Loucy (cell line): ENCODE data around the gene RBM19.

Experiments used
- H2AFZ ChIP-seq: fragments of 200-600 bp; sonication (generic); 2 replicates; pipeline ENCODE4 v1.6.0; 2016; ENCODE audit warnings: antibody characterized with exemption, mild to moderate bottlenecking, low read length, moderate library complexity
- H3F3A ChIP-seq: fragments of 200-600 bp; 2 replicates; pipeline ENCODE4 v1.6.0; 2016; ENCODE audit warnings: antibody characterized with exemption, low read depth, mild to moderate bottlenecking
- H3K27me3 ChIP-seq: fragments of 200-600 bp; sonication (generic); 2 replicates; pipeline ENCODE4 v1.6.1; 2014; ENCODE audit warnings: low read length, mild to moderate bottlenecking; ENCODE audit not compliant: insufficient read depth, poor library complexity, severe bottlenecking
- H3K36me3 ChIP-seq: fragments of 200-600 bp; sonication (generic); 2 replicates; pipeline ENCODE4 v1.6.1; 2016; ENCODE audit warnings: low read length; ENCODE audit not compliant: insufficient read depth
- H3K4me1 ChIP-seq: fragments of 200-600 bp; sonication (generic); 2 replicates; pipeline ENCODE4 v1.5.1; 2014; ENCODE audit warnings: low read length, mild to moderate bottlenecking; ENCODE audit not compliant: insufficient read depth, poor library complexity, severe bottlenecking
- H3K4me2 ChIP-seq: fragments of 200-600 bp; sonication (generic); 2 replicates; pipeline ENCODE4 v1.6.0; 2014; ENCODE audit warnings: antibody characterized with exemption, low read length, low read depth, mild to moderate bottlenecking; ENCODE audit not compliant: poor library complexity, severe bottlenecking
- H3K4me3 ChIP-seq: fragments of 200-600 bp; sonication (generic); 2 replicates; pipeline ENCODE4 v1.5.1; 2014; ENCODE audit warnings: low read length, mild to moderate bottlenecking, mixed read lengths; ENCODE audit not compliant: poor library complexity, severe bottlenecking
- H3K79me2 ChIP-seq: fragments of 200-600 bp; sonication (generic); 2 replicates; pipeline ENCODE4 v1.6.1; 2014; ENCODE audit warnings: low read length; ENCODE audit not compliant: insufficient read depth
- H3K9ac ChIP-seq: fragments of 200-600 bp; sonication (generic); 2 replicates; pipeline ENCODE4 v1.6.0; 2014; ENCODE audit warnings: mild to moderate bottlenecking, low read depth, low read length, moderate library complexity; ENCODE audit not compliant: poor library complexity, severe bottlenecking
- H3K9me2 ChIP-seq: fragments of 200-600 bp; sonication (generic); replicated peaks from 2 replicates; pipeline ENCODE4 v1.6.1; 2016; ENCODE audit warnings: low read depth, low read length, mixed read lengths
- H3K9me3 ChIP-seq: fragments of 200-600 bp; sonication (generic); 2 replicates; pipeline ENCODE4 v1.6.1; 2014; ENCODE audit warnings: mild to moderate bottlenecking, antibody characterized with exemption, low read length, low read depth; ENCODE audit not compliant: insufficient read depth
- H4K20me1 ChIP-seq: fragments of 200-600 bp; sonication (generic); 2 replicates; pipeline ENCODE4 v1.6.0; 2014; ENCODE audit warnings: antibody characterized with exemption, low read length, mild to moderate bottlenecking; ENCODE audit not compliant: insufficient read depth, poor library complexity, severe bottlenecking
- EZH2phosphoT487 ChIP-seq: fragments of 200-600 bp; IDR thresholded peaks from 2 replicates; pipeline ENCODE4 v1.6.1; 2018; ENCODE audit warnings: antibody characterized with exemption, mild to moderate bottlenecking, moderate library complexity, borderline replicate concordance
- TF ChIP-seq, protein P1 (sequence below): fragments of 200-600 bp; sonication (generic); conservative IDR thresholded peaks from 2 replicates; pipeline ENCODE4 v1.5.1; 2014; ENCODE audit warnings: mild to moderate bottlenecking, antibody characterized with exemption, low read length

Gene RBM19

DNA sequence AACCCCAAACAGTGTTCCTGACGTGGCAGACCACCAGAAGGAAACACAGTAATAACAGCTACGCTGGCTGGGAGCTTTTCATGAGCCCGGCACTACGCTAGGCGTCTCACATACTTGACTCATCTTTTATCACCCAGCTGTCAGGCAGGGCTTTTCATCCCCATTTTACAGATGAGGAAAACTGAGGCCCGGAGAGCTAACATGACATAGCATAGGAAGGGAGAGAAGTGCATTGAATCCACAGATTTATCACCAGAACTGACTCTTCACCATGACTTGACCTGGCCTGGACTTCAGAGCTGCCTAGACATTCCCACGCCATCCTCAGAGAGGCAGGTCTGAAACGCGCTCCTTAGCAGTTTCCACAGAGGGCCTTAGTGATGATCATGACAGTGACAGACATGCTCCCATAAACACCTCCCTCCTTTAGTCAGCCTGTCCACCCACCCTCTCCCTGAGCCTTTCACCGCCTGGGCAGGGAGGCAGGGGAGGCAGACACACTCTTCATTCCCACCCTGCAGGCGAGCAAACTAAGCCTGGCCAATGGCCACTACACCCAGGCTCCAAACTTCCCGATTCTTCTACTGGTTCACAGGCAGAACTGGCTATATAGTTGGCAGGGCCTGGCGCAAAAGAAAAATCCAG lies 56.2 kb downstream of the RBM19 start:
- Histone ChIP-seq H3K4me1 (no peaks in the 10 kb centered on the region), H4K20me1 (no peaks in the 10 kb centered on the region), H3K4me2 (no peak overlapping the region), H2AFZ (no peak overlapping the region), H3K36me3 (no peaks in the 10 kb centered on the region), H3K4me3 (no peak overlapping the region), H3K9me2 (no peaks in the 10 kb centered on the region), H3K79me2 (no peaks in the 10 kb centered on the region), H3K9me3 (no peaks in the 10 kb centered on the region), H3K27me3 (no peaks in the 10 kb centered on the region), H3K9ac (no peak overlapping the region), H3F3A (no peaks in the 10 kb centered on the region)
- no peak for TF ChIP-seq EZH2phosphoT487
- TF ChIP-seq, protein P1, sequence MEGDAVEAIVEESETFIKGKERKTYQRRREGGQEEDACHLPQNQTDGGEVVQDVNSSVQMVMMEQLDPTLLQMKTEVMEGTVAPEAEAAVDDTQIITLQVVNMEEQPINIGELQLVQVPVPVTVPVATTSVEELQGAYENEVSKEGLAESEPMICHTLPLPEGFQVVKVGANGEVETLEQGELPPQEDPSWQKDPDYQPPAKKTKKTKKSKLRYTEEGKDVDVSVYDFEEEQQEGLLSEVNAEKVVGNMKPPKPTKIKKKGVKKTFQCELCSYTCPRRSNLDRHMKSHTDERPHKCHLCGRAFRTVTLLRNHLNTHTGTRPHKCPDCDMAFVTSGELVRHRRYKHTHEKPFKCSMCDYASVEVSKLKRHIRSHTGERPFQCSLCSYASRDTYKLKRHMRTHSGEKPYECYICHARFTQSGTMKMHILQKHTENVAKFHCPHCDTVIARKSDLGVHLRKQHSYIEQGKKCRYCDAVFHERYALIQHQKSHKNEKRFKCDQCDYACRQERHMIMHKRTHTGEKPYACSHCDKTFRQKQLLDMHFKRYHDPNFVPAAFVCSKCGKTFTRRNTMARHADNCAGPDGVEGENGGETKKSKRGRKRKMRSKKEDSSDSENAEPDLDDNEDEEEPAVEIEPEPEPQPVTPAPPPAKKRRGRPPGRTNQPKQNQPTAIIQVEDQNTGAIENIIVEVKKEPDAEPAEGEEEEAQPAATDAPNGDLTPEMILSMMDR: no peak

DNA sequence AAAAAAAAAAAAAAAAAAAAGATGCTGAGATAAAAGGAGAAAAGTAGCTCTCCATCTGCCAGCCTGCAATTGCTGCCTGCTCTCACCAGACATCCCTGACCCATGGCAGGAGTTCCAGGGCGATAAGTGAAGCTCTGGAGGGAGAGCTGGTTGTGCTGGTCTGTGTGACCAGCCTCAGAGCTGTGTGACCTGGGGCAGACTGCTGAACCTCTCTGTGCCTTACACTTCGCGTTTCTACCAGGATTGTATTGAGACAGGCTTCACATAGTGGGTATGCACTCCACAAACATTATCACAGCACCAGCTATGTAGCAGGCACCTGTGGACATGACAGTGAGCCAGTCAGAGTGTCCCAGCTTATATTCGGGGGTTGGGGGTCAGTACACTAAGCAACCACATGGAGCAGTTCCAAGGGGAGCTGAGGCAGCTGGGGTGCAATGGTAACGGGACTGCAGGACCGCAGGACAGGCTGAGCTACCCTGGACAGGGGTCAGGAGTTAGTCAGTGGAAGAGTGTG lies 57.5 kb downstream of the RBM19 start:
- Histone ChIP-seq H3K9me3 (no peaks in the 10 kb centered on the region), H3K4me3 (no peak overlapping the region), H3K79me2 (no peaks in the 10 kb centered on the region), H3K27me3 (no peaks in the 10 kb centered on the region), H3F3A (no peaks in the 10 kb centered on the region), H3K4me1 (no peaks in the 10 kb centered on the region), H3K9ac (no peak overlapping the region), H3K9me2 (no peaks in the 10 kb centered on the region), H4K20me1 (no peaks in the 10 kb centered on the region), H2AFZ (no peak overlapping the region), H3K36me3 (no peaks in the 10 kb centered on the region), H3K4me2 (no peak overlapping the region)
- TF ChIP-seq EZH2phosphoT487: no peak
- TF ChIP-seq, protein P1: no peak

DNA sequence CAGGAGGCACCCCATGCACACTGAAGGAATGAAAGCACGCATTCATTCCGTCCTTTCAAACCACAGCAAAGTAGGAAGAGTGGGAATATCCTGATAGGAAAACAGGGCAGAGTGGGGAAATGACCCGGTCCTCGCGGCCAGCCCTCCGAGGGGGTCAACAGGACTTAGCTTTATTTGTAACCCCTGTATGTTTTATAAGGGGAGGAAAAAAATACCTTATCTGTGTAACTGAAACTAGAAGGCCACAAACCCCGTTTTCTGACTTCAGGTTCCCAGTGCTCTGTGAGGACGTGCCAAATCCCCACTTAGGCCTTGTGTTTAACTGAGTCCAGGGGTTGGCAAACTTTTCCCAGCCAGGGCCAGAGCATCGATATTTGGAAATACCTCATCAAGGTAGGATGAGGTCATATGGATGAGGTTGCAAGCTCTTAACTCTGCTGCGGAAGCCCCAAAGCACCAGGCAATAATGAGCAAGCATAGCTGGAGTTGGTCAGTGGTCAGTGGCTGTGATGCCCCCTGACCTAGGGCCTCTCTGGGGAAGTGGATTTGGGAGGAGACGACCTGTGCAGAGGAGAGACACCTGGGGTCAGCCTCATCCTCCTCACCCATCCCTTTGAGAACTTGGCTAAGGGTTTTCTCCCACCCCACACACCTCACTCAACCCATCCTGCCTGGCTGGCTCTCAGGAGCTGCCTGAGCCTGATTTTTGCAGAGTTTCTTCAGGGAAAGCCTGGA lies 58.5 kb downstream of the RBM19 start:
- Histone ChIP-seq H3K4me2 (no peak overlapping the region), H2AFZ (no peak overlapping the region), H3K9me3 (no peaks in the 10 kb centered on the region), H3K4me1 (no peaks in the 10 kb centered on the region), H3K9ac (no peak overlapping the region), H3F3A (no peaks in the 10 kb centered on the region), H3K4me3 (no peak overlapping the region), H3K79me2 (no peaks in the 10 kb centered on the region), H4K20me1 (no peaks in the 10 kb centered on the region), H3K36me3 (0 out of 2 replicates have a peak, but pooled peaks cover 3% of the 10 kb centered on the region), H3K9me2 (no peaks in the 10 kb centered on the region), H3K27me3 (no peaks in the 10 kb centered on the region)
- no peak for TF ChIP-seq EZH2phosphoT487
- TF ChIP-seq, protein P1: no peak
